GM21515 (cell line): ENCODE measurements around the gene ADRA1B.

Experiments
- ATAC-seq: cut with Tn5 transposase; IDR thresholded peaks from one replicate; pipeline ENCODE4 v1.9.1; 2021; ENCODE audit not compliant: unreplicated experiment

ADRA1B gene

DNA sequence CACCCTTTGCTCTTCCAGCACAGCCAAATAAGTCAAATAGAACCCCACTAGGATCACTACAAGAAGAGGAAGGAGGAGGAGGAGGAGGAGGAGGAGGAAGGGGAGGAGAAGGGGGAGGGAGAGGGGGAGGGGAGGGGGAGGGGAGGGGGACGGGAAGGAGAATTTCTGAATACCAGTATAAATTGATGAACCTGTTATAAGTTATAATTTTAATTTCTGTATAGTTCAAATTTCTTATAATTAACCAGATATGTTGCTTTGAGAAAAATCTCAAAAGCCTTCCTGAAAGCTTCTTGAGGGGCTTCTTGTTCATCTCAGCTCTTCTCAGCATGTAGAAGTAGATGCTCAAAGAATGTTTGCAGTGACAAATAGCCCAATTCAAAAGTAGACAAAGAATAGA lies 15.0 kb upstream of the ADRA1B start:
- no peak for ATAC-seq

DNA sequence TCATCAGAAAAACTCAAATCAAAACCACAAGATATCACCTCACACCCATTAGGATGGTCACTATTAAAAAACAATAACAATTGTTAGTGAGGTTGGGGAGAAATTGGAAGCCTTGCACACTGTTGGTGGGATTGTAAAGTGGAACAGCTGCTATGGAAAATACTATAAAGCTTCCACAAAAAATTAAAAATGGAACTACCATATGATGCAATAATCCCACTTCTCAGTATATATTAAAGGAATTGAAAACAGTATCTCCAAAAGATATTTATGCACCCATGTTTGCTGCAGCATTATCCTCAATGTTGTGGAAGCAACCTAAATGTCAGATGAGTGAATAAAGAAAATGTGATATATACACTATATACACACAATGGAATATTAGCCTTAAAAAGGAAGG lies 14.5 kb upstream of the ADRA1B start:
- ATAC-seq, result no peak

DNA sequence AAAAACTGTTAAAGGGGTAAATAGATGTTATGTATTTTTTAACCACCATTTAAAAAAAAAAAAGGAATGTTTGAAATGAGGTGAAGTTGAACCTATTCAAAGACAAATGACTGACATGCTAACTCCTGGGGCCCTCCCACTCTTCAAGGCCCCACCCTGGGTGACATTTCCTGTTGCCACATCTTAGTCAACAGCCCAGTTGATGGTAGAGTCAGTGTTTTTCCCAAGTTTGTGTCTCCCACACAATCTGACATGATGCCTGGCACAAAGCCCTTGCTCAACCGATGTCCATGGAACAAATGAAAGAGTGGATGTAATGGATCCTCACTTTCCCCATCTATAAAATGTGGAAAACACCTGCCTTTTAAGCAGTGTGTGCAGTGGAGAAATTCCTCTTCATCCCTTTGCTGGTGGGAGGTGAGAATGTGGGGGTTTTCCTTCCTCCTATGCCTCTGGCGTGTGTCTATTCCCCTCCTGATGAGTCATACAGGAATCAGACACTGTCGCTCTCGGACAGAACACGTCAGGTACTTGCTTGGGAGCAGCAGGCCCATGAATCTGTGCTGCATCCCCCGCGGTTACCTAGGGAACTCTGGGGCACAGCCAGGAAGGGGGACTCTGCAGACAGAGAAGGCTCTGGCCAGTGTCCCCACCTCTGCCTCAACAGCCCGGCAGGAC lies 13.7 kb upstream of the ADRA1B start:
- no peak for ATAC-seq

DNA sequence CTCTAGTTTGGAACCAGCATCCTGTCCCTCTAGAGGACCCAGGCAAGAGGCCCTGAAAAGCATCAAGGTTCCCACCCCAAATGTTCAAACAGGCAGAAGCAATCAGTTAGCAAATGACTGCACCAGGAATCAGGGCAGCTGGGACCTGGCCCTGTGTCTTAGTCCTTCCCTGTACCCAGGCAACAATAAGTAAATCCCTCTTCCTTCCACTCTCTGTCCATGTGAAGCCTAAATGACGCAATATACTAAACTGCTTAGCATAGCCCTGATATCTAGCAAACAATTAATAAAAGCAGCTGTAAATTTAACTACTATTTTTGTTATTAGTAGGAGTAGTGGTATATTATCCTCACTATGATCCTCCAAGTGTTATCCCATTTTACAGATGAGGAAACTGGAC lies 13.2 kb upstream of the ADRA1B start:
- ATAC-seq, result no peak

DNA sequence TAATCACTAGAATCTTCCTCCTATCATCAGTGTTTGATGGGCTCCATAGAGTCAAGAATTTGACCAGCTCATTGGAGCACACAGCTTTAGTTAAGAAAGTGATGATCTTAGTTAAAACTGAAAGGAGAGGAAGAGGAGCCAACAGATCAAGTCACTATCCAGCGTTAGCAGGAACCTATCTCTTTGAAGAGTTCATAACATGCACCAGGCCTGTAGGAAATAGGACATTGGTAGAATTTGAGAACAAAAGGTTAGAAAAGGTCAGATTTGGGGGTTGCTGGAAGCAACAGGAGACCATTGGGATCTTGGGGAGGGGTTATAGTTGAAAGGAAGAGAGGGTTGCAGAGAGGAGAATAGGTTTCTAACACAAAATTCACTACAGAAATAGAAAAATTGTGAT lies 11.4 kb upstream of the ADRA1B start:
- no peak for ATAC-seq

DNA sequence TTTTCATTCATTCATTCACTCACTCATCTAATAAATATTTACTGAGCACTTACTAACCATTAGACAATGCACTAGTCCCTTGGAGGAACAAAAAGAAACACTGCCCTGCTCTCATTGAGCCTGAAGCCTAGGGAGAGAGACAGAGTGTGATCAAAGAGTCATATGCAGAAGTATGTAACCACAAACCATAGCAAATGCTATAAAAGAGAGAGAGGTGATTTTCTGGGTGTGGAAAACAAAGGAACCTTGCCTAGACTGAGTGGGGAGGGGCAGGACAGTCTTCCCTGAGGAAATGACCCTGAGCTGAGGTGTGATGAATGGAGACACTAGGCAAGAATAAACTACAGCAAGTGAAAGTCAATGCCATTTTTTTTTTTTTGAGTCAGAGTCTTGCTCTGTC lies 10.8 kb upstream of the ADRA1B start:
- no peak for ATAC-seq

DNA sequence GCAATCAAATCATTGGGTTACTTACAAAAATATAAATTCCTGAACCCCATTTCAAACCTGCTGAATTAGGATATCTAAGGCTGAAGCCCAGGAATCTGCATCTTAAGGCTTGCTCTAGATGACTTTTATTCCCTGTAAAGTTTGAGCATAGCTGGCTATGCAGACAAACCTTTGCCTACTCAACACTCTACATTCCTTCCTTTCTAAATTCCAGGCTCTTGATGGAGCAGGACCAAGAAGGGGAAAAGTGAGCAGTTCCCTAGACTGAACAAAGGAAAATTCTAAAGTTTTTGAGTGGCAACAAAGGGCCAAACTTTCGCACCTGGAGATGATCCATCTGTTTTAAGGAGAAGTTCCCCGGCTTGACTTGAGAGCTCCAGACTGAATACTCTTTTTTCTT lies 9.8 kb upstream of the ADRA1B start:
- no peak for ATAC-seq

DNA sequence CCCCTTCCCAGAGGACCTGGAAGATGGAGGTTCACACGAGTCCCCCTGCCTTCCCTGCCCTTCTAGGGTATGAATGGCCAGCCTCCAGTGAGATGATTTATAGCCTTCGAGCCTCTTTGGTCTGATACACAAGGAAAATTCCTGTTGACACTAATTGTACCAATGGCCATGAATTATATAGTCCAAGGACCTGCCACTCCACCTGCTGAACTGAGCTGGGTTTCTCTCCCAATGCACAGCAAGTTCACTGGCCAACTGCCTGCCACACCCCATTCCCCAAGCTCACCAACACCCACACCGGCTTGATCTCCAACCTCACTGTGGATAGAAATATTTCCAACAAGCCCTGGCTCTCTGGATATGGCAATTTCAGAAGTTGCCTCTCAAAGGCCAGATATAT lies 9.3 kb upstream of the ADRA1B start:
- no peak for ATAC-seq

DNA sequence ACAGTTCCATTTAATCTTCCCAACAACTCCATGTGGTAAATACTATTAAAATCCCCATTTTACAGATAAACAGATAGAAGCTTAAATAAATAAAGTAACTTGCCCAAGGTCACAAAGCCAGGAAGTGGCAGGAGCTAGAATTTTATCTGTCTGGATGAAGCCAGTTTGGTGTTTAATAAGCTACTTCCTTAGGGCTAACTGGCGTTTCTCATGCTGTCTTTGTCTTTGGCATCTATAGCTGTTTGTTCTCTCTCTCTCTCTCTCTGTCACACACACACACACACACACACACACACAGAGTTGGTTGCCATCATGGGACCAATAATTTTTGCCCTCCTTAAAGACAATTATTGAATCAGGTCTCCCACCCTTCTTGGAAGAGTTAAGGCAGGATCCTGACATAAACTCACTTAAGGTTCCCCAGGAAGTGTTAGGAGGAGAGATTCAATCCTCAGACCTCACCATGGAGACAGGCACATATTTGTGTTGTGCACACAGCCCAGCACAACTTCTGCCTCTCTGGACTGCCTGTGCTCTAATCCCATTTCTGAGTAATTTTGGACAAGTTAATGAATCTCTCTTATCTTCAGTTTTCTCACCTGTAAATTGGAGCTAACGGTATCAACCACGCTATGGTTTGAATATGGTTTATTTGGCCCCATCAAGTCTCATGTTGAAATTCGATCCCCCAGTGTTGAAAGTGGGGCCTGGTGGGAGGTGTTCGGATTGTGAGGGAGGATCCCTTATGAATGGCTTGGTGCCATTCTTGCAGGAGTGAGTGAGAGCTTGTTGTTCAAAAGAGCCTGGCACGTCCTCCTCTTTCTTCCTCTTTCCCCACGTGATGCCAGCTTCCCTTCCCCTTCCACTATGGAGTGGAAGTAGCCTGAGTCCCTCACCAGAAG lies 8.3 kb upstream of the ADRA1B start:
- ATAC-seq, result no peak

DNA sequence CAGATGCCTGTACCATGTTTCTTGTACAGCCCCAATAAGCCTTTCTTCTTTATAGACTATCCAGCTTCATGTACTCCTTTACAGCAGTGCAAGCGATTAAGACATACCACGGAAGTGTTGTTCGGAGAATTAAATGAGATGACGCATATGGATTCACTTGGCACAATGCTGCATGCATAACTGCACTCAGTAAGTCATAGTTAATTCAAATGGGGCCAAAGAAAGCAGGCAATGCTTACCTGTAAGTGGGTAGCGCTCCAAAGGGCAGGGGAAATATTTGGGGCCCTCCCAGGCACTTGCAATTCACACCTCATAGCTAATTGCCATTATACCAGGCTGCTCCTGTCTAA lies 7.7 kb upstream of the ADRA1B start:
- no peak for ATAC-seq

DNA sequence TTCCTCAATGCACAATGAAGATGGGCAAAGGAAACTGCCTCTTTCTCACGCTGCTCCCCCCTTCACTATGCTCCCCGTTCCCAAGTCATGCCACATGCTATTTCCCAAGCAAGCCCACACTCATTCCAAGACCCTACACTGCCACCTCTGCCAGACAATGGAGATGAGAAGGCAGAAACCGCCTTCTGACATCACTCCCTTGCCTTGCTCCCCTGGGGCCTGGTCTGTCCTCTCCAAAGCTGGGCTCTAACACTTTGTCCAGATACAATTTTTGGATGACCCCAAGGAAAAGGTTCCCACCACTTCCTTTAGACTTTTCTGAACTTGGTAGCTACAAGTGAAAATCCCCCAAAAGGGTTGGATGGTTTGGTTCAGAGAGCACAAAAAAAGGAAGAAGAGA lies 7.2 kb upstream of the ADRA1B start:
- no peak for ATAC-seq

DNA sequence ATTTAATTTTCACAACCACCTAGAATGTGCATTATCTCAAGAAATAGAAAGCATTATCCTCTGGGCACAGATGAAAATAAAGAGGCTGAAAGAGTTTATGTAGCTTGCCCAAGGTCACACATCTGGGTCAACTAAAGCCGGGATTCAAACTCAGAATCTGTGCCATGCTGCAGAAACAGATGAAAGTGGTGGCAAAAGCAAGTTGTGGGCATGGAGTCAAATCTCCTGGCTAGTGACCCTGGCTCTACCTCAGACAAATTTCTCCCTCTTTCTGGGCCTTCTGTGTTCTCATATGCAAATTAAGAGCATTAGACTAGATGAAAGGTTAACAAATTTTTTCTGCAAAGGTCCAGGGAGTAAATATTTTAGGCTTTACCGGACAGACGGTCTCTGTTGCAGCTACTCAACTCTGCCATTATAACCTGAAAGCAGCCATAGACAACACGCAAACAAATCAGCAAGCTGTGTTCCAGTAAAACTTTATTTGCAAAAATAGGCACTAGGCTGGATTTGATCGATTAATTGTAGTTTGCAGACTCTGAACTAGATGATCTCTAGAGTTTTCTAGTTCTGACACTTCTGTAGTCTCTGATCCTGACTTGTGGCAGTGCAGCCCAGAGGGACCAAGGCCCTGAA lies 6.0 kb upstream of the ADRA1B start:
- ATAC-seq, result no peak

DNA sequence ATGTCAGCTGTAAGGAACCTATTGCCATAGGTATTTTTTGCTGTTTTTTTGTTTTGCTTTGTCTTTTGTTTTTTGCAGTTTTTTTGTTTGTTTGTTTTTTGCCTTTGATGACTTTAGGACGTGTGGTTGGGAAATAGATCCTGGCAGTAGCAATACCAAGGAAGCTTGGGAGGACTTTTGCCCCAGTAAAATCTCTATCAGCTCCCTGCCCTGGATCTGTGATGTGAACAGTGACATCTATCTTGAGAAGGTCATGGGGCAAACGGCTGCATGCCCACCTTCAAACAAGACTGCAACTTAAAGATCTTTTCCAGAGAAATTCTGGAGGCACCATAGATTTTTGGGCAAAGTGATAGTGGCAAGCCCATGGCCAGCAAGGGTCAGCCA lies 5.4 kb upstream of the ADRA1B start:
- no peak for ATAC-seq

DNA sequence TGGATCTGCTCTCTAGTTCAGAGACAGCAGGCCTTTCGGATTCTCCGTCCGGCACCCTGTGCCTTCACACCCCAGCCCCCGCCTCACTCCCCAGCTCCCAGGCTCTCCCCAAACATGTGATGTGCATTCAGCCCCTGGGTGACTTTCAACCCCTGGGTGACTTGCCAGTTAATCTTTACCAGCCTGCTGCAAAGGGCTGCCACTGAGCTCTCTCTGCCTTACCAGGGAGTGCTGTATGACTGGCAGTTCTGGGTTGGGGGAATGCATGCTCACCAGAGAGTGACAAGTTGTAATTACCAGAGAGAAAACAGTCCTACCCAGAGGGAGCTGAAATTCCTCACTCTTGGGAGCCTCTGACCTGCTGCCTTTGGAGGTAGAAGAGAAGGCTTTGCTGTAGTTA lies 4.9 kb upstream of the ADRA1B start:
- ATAC-seq, result no peak

DNA sequence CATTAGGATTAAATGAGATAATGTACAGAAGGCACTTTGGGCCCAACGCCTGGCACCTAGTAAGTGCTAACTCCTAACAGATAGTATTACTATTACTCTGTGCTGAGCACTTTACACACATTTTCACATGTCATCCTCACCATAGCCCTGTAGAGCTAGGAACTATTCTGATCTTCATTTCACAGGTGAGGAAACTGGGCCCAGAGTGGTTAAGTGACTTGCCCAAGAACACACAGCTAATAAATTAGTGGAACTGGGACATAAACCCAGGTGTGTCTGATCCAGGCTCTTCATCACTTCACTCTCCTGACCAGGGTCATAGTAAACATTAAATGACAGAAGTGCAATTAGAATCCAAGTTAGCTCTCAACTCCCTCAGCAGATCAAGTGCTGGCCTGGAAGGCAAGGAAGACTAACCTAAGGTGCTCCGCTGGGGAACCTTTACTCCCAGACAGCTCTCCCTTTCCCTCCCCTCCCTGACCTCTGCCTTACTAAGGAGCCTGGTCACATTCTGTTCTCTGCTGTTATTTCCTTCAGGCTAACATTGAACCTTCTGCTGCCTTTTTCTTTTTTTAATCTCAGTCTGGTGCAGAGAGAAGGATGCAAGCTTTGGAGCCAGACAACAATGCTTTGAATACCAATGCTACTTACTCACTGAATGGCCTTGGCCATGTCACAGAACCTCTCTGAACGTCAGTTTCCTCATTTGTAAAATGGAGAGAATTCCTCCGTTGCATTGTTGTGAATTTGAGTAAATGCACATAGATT lies 4.1 kb upstream of the ADRA1B start:
- no peak for ATAC-seq

DNA sequence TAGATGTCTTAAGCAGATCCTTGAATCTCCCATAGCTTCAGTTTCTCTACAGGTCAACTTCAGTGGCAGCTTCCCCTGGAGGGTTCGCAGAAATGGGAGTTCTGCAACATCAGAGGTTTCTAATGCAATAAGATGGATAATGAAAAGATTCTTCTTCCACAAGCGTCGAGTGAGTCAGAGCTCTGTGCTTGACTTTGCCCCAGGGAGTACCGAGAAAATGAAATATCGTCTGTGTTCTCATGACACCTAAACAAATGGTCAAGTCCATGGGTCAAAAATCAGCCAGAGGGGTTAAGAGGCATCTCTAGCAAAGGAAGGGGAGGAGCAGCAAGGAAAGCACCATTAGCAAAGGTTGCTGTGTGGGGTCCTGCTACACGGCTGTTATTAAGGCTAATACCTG lies 3.2 kb upstream of the ADRA1B start:
- no peak for ATAC-seq

DNA sequence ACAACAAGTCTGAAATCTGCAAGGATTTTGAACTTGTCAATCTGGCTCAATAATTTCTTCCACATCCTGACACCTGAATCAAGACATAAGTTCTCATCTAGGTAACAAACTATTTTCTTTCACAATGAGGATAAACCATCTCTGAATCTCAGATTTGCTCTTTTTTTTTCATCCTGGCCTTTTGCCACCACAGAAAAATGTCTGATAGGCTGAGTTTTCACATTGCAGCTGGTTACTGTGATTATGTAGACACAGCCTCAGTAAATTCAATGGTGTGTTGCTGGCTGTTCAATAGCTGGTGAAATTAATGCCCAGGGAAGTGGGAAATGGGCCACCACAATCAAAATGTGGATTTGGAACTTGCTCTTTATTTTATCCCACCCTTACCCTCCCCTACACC lies 2.8 kb upstream of the ADRA1B start:
- ATAC-seq, result no peak

DNA sequence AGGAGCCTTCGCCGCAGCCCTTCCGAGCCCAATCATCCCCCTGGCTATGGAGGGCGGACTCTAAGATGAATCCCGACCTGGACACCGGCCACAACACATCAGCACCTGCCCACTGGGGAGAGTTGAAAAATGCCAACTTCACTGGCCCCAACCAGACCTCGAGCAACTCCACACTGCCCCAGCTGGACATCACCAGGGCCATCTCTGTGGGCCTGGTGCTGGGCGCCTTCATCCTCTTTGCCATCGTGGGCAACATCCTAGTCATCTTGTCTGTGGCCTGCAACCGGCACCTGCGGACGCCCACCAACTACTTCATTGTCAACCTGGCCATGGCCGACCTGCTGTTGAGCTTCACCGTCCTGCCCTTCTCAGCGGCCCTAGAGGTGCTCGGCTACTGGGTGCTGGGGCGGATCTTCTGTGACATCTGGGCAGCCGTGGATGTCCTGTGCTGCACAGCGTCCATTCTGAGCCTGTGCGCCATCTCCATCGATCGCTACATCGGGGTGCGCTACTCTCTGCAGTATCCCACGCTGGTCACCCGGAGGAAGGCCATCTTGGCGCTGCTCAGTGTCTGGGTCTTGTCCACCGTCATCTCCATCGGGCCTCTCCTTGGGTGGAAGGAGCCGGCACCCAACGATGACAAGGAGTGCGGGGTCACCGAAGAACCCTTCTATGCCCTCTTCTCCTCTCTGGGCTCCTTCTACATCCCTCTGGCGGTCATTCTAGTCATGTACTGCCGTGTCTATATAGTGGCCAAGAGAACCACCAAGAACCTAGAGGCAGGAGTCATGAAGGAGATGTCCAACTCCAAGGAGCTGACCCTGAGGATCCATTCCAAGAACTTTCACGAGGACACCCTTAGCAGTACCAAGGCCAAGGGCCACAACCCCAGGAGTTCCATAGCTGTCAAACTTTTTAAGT lies 819 bp downstream of the ADRA1B start:
- ATAC-seq, result no peak

DNA sequence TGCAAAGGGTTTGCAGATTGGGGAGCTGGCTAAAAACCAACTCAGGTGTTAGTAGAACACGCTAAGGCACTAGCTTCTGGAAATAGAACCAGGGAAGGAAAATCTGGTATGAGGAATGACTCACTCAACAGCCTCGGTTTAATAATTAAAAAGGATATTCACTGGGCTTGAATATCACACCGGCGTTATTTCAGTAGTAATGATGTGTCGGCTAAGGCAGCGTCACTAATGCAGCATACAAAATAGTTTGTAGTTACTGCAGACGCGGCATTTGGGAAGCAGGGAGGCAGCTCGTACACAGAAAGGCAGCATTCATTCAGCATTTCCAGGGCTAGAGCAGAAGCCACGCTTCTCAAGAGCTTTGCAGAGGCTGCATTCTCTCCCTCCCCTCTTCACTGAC lies 1.7 kb downstream of the ADRA1B start:
- ATAC-seq, result no peak

DNA sequence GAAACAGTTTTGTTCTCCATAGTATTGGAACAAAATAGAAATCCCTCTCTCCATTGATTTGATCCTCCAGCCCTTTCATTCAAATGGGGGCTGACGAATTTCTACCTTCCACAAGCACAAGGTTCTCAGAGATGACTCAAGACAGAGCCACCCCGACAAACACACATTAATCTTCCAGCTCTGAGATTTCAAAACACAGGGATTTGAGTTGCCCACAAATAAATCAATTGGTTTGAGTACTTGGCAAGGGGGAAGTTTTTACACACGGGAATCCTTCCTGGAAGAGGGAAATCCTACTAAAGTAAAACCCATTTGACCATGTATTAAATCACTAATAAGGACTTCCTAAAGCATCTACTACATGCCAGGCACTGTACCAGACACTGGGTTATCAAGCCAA lies 5.4 kb downstream of the ADRA1B start:
- ATAC-seq, result no peak

DNA sequence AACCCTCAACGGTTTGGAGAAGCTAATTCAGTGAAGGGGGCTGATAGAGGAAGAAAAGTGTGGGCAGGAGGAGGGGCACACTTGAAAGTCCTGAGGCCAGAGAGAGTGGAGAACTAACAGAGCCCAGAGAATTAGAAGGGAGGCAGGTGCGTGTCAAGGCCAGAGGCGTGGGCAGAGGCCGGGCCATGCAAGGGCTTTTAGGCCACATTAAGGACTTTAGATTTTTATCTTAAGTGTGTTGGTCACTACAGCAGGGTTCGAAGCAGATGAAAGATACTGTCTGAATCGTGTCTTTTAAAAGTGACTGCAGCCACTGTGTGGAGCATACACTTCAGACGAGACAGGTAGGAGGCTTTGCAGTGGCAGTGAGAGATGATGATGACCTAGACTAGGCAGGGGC lies 6.7 kb downstream of the ADRA1B start:
- no peak for ATAC-seq
